Suprapubic skin (tissue), 4 donors: ENCODE measurements around the gene SRGAP1. TPM values are rescaled to one million over a fixed set of nuclear protein-coding genes. Genes with fewer than 3 reads are reported as not detected.

Experiments used
- DNase-seq, 2 donors: peaks; one replicate each; pipeline ENCODE4 v3.0.0-alpha.2; 2019; ENCODE audit warnings: low spot score in 2 of 2
- H3K27ac ChIP-seq: fragments of 200-600 bp; sonication (generic); one replicate; pipeline ENCODE4 v1.5.1; 2019
- H3K27me3 ChIP-seq: fragments of 200-600 bp; sonication (generic); one replicate; pipeline ENCODE4 v1.5.1; 2019
- H3K36me3 ChIP-seq: fragments of 200-600 bp; sonication (generic); one replicate; pipeline ENCODE4 v1.5.1; 2019
- H3K4me1 ChIP-seq: fragments of 200-600 bp; sonication (generic); one replicate; pipeline ENCODE4 v1.5.1; 2019
- H3K4me3 ChIP-seq: fragments of 200-600 bp; sonication (generic); one replicate; pipeline ENCODE4 v1.5.1; 2019; ENCODE audit warnings: mild to moderate bottlenecking
- H3K9me3 ChIP-seq: fragments of 200-600 bp; sonication (generic); one replicate; pipeline ENCODE4 v1.5.1; 2019
- EP300 ChIP-seq: sonication (generic); formaldehyde crosslinking; IDR thresholded peaks from one replicate; pipeline ENCODE4 v1.6.1; 2017; ENCODE audit warnings: antibody characterized with exemption
- POLR2A ChIP-seq, 2 donors: fragments of 450-650 bp; IDR thresholded peaks; one replicate each; pipeline ENCODE4 v1.6.1; 2017; ENCODE audit warnings: antibody characterized with exemption in 2 of 2, mild to moderate bottlenecking in 2 of 2, moderate library complexity in 2 of 2
- POLR2AphosphoS5 ChIP-seq, 3 donors: sonication (generic); formaldehyde crosslinking; IDR thresholded peaks; one replicate each; pipeline ENCODE4 v1.6.1; 2017; ENCODE audit warnings: antibody characterized with exemption in 3 of 3
- WGBS: methylation state at CpG from one replicate; pipeline ENCODE4 v1.1.5; 2018; 5-methylcytosine and 5-hydroxymethylcytosine counted together
- total RNA-seq, 4 donors: library from RNA; depleted of rRNA; stranded (reverse); fragments of >200 nt; gene quantifications; one replicate each; pipeline ENCODE4 v1.1.0, GENCODE V29; 2016
- TF ChIP-seq, protein P1 (sequence below), 2 donors: fragments of 200-600 bp in 1 of 2; fragments of 450-650 bp in 1 of 2; sonication (generic) in 1 of 2; IDR thresholded peaks; one replicate each; pipeline ENCODE4 v1.5.1; 2016 to 2019; ENCODE audit warnings: antibody characterized with exemption in 2 of 2, mild to moderate bottlenecking in 1 of 2, moderate library complexity in 1 of 2

SRGAP1 gene
- total RNA-seq, 4 donors from 2014 or later = 8.4 to 10.9 (median 9.8) TPM

- WGBS = 78% methylated on average over 2 of the region's 2 CpGs
- TF ChIP-seq EP300 (no peak), POLR2AphosphoS5 (IDR thresholded peaks at IDR 0.05) (no peak), POLR2A (IDR thresholded peaks at IDR 0.05) (no peak)
- TF ChIP-seq, protein P1, sequence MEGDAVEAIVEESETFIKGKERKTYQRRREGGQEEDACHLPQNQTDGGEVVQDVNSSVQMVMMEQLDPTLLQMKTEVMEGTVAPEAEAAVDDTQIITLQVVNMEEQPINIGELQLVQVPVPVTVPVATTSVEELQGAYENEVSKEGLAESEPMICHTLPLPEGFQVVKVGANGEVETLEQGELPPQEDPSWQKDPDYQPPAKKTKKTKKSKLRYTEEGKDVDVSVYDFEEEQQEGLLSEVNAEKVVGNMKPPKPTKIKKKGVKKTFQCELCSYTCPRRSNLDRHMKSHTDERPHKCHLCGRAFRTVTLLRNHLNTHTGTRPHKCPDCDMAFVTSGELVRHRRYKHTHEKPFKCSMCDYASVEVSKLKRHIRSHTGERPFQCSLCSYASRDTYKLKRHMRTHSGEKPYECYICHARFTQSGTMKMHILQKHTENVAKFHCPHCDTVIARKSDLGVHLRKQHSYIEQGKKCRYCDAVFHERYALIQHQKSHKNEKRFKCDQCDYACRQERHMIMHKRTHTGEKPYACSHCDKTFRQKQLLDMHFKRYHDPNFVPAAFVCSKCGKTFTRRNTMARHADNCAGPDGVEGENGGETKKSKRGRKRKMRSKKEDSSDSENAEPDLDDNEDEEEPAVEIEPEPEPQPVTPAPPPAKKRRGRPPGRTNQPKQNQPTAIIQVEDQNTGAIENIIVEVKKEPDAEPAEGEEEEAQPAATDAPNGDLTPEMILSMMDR (IDR thresholded peaks at IDR 0.05) = no peak
- Histone ChIP-seq H3K4me1 (no peaks in the 10 kb centered on the region), H3K27ac (no peak overlapping the region), H3K27me3 (no peaks in the 10 kb centered on the region), H3K36me3 (no peaks in the 10 kb centered on the region), H3K4me3 (no peak overlapping the region), H3K9me3 (no peaks in the 10 kb centered on the region)
- no peak for DNase-seq
These were observed 18.4 kb downstream of the SRGAP1 start for GRCh38 chr12:63862969-63863230.

GRCh38 chr12:63863658-63864453 is 19.4 kb downstream of the SRGAP1 start:
- H3K4me1 ChIP-seq = no peaks in the 10 kb centered on the region
- H3K27me3 ChIP-seq = no peaks in the 10 kb centered on the region
- DNase-seq = no peak
- H3K36me3 ChIP-seq = no peaks in the 10 kb centered on the region
- no peak overlapping the region for H3K4me3 ChIP-seq
- whole genome bisulfite sequencing = 79% methylated on average over 5 of the region's 5 CpGs
- TF ChIP-seq POLR2AphosphoS5 (IDR thresholded peaks at IDR 0.05) = no peak
- TF ChIP-seq, protein P1 (IDR thresholded peaks at IDR 0.05) = no peak
- TF ChIP-seq POLR2A (IDR thresholded peaks at IDR 0.05) = no peak
- no peak for TF ChIP-seq EP300
- H3K27ac ChIP-seq = no peak overlapping the region
- no peaks in the 10 kb centered on the region for H3K9me3 ChIP-seq

DNA sequence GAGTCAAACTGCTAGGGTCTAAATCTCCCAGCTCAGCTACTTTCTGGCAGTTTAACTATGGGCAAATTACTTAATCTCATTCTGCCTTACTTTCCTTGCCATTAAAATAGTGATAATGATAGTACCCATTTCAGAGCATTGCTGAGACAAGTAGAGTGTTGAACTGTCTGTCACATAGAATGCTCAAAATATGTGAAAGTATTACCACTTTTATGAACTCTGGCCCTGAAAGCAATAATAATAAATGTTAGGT is 19.9 kb downstream of the SRGAP1 start:
- Histone ChIP-seq H3K9me3 (no peaks in the 10 kb centered on the region), H3K36me3 (no peaks in the 10 kb centered on the region), H3K27me3 (no peaks in the 10 kb centered on the region), H3K27ac (no peak overlapping the region), H3K4me1 (peaks cover under 1% of the 10 kb centered on the region), H3K4me3 (no peak overlapping the region)
- DNase-seq = no peak
- TF ChIP-seq POLR2AphosphoS5 (IDR thresholded peaks at IDR 0.05) (no peak), EP300 (no peak), POLR2A (IDR thresholded peaks at IDR 0.05) (no peak)
- TF ChIP-seq, protein P1 (IDR thresholded peaks at IDR 0.05) = no peak

GRCh38 chr12:63865448-63865847 is 20.9 kb downstream of the SRGAP1 start:
- Histone ChIP-seq H3K4me3 (no peak overlapping the region), H3K27ac (no peak overlapping the region), H3K36me3 (no peaks in the 10 kb centered on the region), H3K9me3 (no peaks in the 10 kb centered on the region), H3K27me3 (no peaks in the 10 kb centered on the region), H3K4me1 (peaks cover 4% of the 10 kb centered on the region)
- no peak for DNase-seq
- WGBS = 90% methylated on average over 8 of the region's 8 CpGs
- TF ChIP-seq POLR2AphosphoS5 (IDR thresholded peaks at IDR 0.05) = no peak

GRCh38 chr12:63867053-63867452 is 22.6 kb downstream of the SRGAP1 start:
- WGBS = 90% methylated on average over 3 of the region's 3 CpGs
- Histone ChIP-seq H3K27me3 (no peaks in the 10 kb centered on the region), H3K4me3 (no peak overlapping the region), H3K36me3 (no peaks in the 10 kb centered on the region), H3K4me1 (peaks cover 4% of the 10 kb centered on the region), H3K9me3 (no peaks in the 10 kb centered on the region), H3K27ac (no peak overlapping the region)
- no peak for DNase-seq
- TF ChIP-seq EP300 = no peak
- no peak for TF ChIP-seq POLR2A (IDR thresholded peaks at IDR 0.05)
- no peak for TF ChIP-seq POLR2AphosphoS5 (IDR thresholded peaks at IDR 0.05)
- TF ChIP-seq, protein P1 (IDR thresholded peaks at IDR 0.05) = no peak

DNA sequence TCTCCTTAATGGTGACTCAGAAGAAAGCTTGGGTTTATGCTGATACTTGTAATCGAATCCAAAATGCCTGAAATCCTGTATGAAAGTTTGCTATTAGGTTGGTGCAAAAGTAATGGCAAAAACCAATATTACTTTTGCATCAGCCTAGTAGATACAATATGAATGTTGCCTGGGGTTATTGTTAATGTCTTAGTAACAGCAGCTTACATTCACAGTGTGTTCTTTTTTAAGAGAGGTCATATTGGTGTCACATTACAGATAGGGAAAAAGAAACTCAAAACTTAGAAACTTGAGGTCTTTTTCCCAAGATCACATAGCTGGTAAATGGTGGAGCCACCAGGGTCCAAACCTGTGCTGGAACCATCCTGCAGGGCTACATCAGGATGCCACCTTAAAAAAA is 25.2 kb downstream of the SRGAP1 start:
- 93% methylated on average over 1 of the region's 1 CpG for WGBS
- no peak for DNase-seq
- no peak overlapping the region for H3K27ac ChIP-seq
- H3K36me3 ChIP-seq = no peaks in the 10 kb centered on the region
- no peaks in the 10 kb centered on the region for H3K9me3 ChIP-seq
- TF ChIP-seq EP300 = no peak
- H3K4me3 ChIP-seq = no peak overlapping the region
- H3K27me3 ChIP-seq = no peaks in the 10 kb centered on the region
- H3K4me1 ChIP-seq = peaks cover 4% of the 10 kb centered on the region
